Caco-2 (cell line): ENCODE results near the gene PDLIM4. TPM values are rescaled to one million over a fixed set of nuclear protein-coding genes. Genes with fewer than 3 reads are reported as not detected.

Source experiments
- BruUV-seq: library from RNA; stranded (reverse); fragments of 400-500 nt; replicated peaks from 2 replicates; lab custom pipeline; 2021; lab: Mats Ljungman, UMichigan
- CTCF ChIA-PET: fragments of 300-600 bp; sonication (Branson Sonifier 250); formaldehyde crosslinking; loops from one replicate; lab custom pipeline; 2022; ENCODE audit warnings: antibody characterized with exemption; lab: Charles Lee
- POLR2A ChIA-PET: fragments of 300-600 bp; sonication (Branson Sonifier 250); formaldehyde crosslinking; loops from one replicate; lab custom pipeline; 2022; ENCODE audit warnings: antibody characterized with exemption; lab: Charles Lee
- DNase-seq, 2 experiments: peaks; one replicate each; pipeline versions ENCODE4 v3.0.0 to v3.0.0-alpha.2; 2020 to 2022
- H3K27me3 ChIP-seq: replicated peaks from 2 replicates; pipeline ENCODE4 v1.6.0; 2011; ENCODE audit warnings: low read length; ENCODE audit not compliant: control insufficient read depth, insufficient read depth
- H3K36me3 ChIP-seq: 2 replicates; pipeline ENCODE4 v1.5.1; 2011; ENCODE audit warnings: low read length; ENCODE audit not compliant: control insufficient read depth, insufficient read depth
- H3K4me1 ChIP-seq: fragments of 250-450 bp; sonication (Bioruptor Pico); 2 replicates; pipeline ENCODE4 v1.5.1; 2020; ENCODE audit warnings: mild to moderate bottlenecking
- H3K4me3 ChIP-seq: 2 replicates; pipeline ENCODE4 v1.5.1; 2011; ENCODE audit warnings: low read depth, mild to moderate bottlenecking, control low read depth, low read length
- H3K9me3 ChIP-seq: fragments of 250-450 bp; sonication (Bioruptor Pico); 2 replicates; pipeline ENCODE4 v1.5.1; 2020; ENCODE audit warnings: mild to moderate bottlenecking, moderate library complexity
- H3K27ac Mint-ChIP-seq: one replicate; pipeline ENCODE4 v1.8.0; 2022; ENCODE audit warnings: mixed read lengths; ENCODE audit not compliant: unreplicated experiment
- H3K27me3 Mint-ChIP-seq: one replicate; pipeline ENCODE4 v1.8.0; 2022; ENCODE audit warnings: mixed read lengths; ENCODE audit not compliant: insufficient read depth, unreplicated experiment
- H3K36me3 Mint-ChIP-seq: one replicate; pipeline ENCODE4 v1.8.0; 2022; ENCODE audit warnings: mild to moderate bottlenecking, mixed read lengths; ENCODE audit not compliant: insufficient read depth, unreplicated experiment
- H3K4me1 Mint-ChIP-seq: one replicate; pipeline ENCODE4 v1.8.0; 2022; ENCODE audit warnings: low read depth, mixed read lengths; ENCODE audit not compliant: unreplicated experiment
- H3K4me3 Mint-ChIP-seq: one replicate; pipeline ENCODE4 v1.8.0; 2022; ENCODE audit warnings: mild to moderate bottlenecking, moderate library complexity, mixed read lengths; ENCODE audit not compliant: unreplicated experiment
- H3K9me3 Mint-ChIP-seq: one replicate; pipeline ENCODE4 v1.8.0; 2022; ENCODE audit warnings: mixed read lengths; ENCODE audit not compliant: unreplicated experiment
- CTCF ChIP-seq, 2 experiments: fragments of 200-600 bp in 1 of 2; IDR thresholded peaks; 1 replicate in 1 of 2; 2 replicates in 1 of 2; pipeline versions ENCODE4 v1.5.1 to v1.8.0; 2011 to 2022; ENCODE audit warnings: antibody characterized with exemption in 1 of 2, control low read depth in 1 of 2, inconsistent platforms in 1 of 2, low read depth in 1 of 2, low read length in 1 of 2, mild to moderate bottlenecking in 1 of 2, moderate library complexity in 1 of 2; ENCODE audit not compliant: insufficient read depth in 1 of 2, severe bottlenecking in 1 of 2, unreplicated experiment in 1 of 2
- intact Hi-C: fragments of 100-400 bp; cut with micrococcal nuclease; formaldehyde crosslinking; loops from one replicate; pipeline ENCODE4 v1.10.0; 2022; ENCODE audit not compliant: unreplicated experiment
- total RNA-seq: library from RNA; stranded (reverse); gene quantifications from 2 replicates; pipeline ENCODE4 v1.2.3, GENCODE V29; 2022

PDLIM4 gene
- total RNA-seq, 1 experiment from 2014 or later, result not detected

DNA sequence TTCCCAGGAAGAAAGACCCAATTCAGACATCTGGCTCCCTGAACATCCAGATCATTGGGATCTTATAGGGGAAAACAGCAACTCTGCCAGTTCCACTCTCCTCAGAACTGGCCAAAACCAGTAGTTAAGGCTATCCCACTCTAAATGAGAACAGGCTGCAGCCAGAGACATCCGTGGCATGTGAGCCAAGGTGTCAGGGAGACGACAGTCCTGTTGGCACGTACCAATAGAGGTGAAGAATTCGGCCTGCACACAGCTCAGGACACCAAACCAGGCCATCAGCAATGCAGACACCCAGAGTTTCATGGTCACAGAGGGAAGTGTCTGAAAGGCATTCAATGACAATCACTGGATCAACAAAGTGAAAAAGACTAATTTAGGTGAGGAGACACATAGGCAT is 39.2 kb upstream of the PDLIM4 start:
- Mint-ChIP-seq H3K4me1 (no peaks in the 10 kb centered on the region), H3K4me3 (no peak overlapping the region), H3K27ac (no peak overlapping the region), H3K27me3 (no peaks in the 10 kb centered on the region), H3K9me3 (no peaks in the 10 kb centered on the region), H3K36me3 (no peaks in the 10 kb centered on the region)
- Histone ChIP-seq H3K27me3 (no peaks in the 10 kb centered on the region), H3K36me3 (no peaks in the 10 kb centered on the region), H3K4me3 (no peak overlapping the region), H3K9me3 (no peaks in the 10 kb centered on the region; the same call in 1 of the 2 replicates), H3K4me1 (no peaks in the 10 kb centered on the region)
- CTCF ChIA-PET, result no interaction called here
- POLR2A ChIA-PET, result no interaction called here
- BruUV-seq, result no TSS peak
- no peak for TF ChIP-seq CTCF (IDR thresholded peaks at IDR 0.05; ENCODE audit: insufficient read depth in 1 of 2, low read depth in 1 of 2, low read length in 1 of 2, severe bottlenecking in 1 of 2, unreplicated experiment in 1 of 2)
- DNase-seq, result no peak
- intact Hi-C loops, result no loop called here

DNA sequence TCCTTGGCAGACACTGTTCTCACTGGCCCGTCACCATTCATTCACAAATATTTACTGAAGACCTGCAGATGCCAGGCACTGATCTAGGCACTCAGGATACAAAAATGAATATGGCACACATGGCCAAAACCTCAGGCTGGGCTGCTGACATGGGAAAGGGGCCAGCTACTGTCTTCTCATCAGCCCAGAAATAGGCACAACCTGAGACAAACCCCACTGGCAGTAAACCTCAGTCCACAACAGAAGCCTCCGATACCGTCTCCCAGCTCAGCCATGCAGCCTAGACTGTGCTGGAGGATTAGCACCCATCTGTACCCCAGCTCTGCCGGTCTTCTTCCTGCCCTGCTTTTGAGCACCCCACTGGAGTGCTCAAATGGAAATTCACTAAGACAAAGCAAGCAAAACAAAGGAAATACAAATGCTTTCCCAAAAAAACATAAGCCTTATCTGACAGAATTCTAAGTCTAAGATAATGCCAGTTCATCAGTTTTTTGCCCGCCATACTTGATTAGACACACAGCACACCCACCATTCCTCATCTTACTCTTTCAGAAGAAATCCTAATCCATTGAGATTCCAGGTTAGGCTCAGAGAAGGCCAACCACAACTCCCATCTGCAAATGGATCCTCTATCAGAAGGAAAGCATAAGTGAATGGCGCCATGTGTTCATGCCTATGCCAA is 38.1 kb upstream of the PDLIM4 start:
- H3K27ac Mint-ChIP-seq, result no peak overlapping the region
- POLR2A ChIA-PET, result no interaction called here
- Histone ChIP-seq H3K4me3 (no peak overlapping the region), H3K27me3 (no peaks in the 10 kb centered on the region), H3K36me3 (no peaks in the 10 kb centered on the region), H3K4me1 (no peaks in the 10 kb centered on the region), H3K9me3 (no peaks in the 10 kb centered on the region; the same call in 1 of the 2 replicates)
- no TSS peak for BruUV-seq
- intact Hi-C loops, result no loop called here
- H3K9me3 Mint-ChIP-seq, result no peaks in the 10 kb centered on the region
- H3K27me3 Mint-ChIP-seq, result no peaks in the 10 kb centered on the region
- no peak for TF ChIP-seq CTCF (IDR thresholded peaks at IDR 0.05; ENCODE audit: insufficient read depth in 1 of 2, low read depth in 1 of 2, low read length in 1 of 2, severe bottlenecking in 1 of 2, unreplicated experiment in 1 of 2)
- H3K4me1 Mint-ChIP-seq, result no peaks in the 10 kb centered on the region
- no peak for DNase-seq
- CTCF ChIA-PET, result no interaction called here
- H3K36me3 Mint-ChIP-seq, result no peaks in the 10 kb centered on the region
- H3K4me3 Mint-ChIP-seq, result no peak overlapping the region

- no peaks in the 10 kb centered on the region for H3K9me3 Mint-ChIP-seq
- no TSS peak for BruUV-seq
Measured at GRCh38 chr5:132219981-132220380, 37.5 kb upstream of the PDLIM4 start.

More at GRCh38 chr5:132219981-132220380, 37.5 kb upstream of the PDLIM4 start:
- no peak for TF ChIP-seq CTCF (IDR thresholded peaks at IDR 0.05; ENCODE audit: insufficient read depth in 1 of 2, low read depth in 1 of 2, low read length in 1 of 2, severe bottlenecking in 1 of 2, unreplicated experiment in 1 of 2)
- CTCF ChIA-PET, result no interaction called here
- Mint-ChIP-seq H3K27ac (no peak overlapping the region), H3K27me3 (no peaks in the 10 kb centered on the region), H3K4me1 (no peaks in the 10 kb centered on the region), H3K4me3 (no peak overlapping the region), H3K36me3 (no peaks in the 10 kb centered on the region)
- no peak for DNase-seq
- Histone ChIP-seq H3K9me3 (no peaks in the 10 kb centered on the region; the same call in 1 of the 2 replicates), H3K36me3 (no peaks in the 10 kb centered on the region), H3K4me1 (no peaks in the 10 kb centered on the region), H3K27me3 (no peaks in the 10 kb centered on the region), H3K4me3 (no peak overlapping the region)
- intact Hi-C loops, result no loop called here
- POLR2A ChIA-PET, result no interaction called here
